Measurements from ENCODE around the gene IL22RA2.

DNA sequence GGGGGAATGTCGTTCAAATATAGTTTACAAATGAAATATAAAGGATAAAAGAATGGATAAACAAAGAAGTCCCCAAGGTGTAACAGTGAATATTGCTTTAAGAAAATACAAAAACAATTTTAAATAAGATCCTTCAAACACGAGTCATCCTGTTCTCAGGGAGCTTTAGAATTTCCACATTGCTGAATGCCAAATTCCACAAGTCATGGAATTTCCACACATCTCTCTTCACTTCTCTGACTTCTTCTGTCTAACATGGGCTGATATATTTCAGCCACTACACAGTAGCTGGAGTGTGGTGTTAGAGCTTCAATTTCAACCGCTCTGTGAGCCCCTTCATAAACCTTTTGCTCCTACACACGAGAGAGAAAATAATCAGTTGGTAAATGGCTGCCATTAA is 28.0 kb downstream of the IL22RA2 start:
- TF ChIP-seq, protein P1, sequence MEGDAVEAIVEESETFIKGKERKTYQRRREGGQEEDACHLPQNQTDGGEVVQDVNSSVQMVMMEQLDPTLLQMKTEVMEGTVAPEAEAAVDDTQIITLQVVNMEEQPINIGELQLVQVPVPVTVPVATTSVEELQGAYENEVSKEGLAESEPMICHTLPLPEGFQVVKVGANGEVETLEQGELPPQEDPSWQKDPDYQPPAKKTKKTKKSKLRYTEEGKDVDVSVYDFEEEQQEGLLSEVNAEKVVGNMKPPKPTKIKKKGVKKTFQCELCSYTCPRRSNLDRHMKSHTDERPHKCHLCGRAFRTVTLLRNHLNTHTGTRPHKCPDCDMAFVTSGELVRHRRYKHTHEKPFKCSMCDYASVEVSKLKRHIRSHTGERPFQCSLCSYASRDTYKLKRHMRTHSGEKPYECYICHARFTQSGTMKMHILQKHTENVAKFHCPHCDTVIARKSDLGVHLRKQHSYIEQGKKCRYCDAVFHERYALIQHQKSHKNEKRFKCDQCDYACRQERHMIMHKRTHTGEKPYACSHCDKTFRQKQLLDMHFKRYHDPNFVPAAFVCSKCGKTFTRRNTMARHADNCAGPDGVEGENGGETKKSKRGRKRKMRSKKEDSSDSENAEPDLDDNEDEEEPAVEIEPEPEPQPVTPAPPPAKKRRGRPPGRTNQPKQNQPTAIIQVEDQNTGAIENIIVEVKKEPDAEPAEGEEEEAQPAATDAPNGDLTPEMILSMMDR (IDR thresholded peaks at IDR 0.05; ENCODE audit: insufficient read depth, low read depth, low read length), result no peak
- no peak for TF ChIP-seq EZH2 (IDR thresholded peaks at IDR 0.05; ENCODE audit: insufficient read depth, low read length)

All from astrocyte (in vitro differentiated cells and primary cell).